Hematopoietic multipotent progenitor cell treated with erythropoietin and hydrocortisone succinate and interleukin-3 and kit ligand, for 4 days (in vitro differentiated cells): Measurements from ENCODE around the gene HRCT1.
A peak's percentile ranks its signal among the peaks of the same experiment; 100 is the strongest.

ENCODE experiments used
- DNase-seq: peaks from one replicate; pipeline ENCODE4 v3.0.0-alpha.2; 2015

HRCT1 gene

DNA sequence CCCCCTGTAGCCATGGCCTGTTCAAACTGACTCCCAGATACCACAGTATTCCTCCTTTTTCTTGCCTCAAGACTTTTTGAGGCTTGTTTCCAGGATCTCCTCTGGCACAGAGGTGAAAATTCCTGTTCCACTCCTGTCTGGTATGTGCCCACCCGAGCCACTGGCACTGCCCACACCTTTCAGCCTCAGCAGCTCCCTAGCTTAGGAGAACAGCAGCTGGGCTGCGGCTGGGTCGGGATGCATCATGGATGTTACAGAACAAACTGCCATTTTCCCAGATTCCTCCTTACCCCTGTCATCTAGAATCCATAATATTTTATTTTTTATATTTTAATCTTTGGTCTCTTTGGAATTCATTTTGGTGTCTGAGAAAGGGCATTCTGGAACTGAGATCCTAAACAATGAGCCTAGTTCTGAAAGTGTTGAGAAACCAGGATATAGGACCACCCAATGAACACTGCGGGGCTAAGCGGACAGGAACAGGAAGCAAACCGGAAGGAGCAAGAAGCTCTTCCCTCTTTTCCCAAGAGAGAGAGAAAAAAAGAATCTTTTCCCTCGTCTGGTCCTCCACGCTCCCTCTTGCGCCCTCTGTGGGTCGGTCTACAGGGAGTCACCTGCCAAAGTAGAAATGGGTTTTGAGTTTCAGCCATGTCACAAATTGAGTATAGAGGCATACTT lies 39.5 kb downstream of the HRCT1 start:
- DNase-seq: peak; percentile 82

DNA sequence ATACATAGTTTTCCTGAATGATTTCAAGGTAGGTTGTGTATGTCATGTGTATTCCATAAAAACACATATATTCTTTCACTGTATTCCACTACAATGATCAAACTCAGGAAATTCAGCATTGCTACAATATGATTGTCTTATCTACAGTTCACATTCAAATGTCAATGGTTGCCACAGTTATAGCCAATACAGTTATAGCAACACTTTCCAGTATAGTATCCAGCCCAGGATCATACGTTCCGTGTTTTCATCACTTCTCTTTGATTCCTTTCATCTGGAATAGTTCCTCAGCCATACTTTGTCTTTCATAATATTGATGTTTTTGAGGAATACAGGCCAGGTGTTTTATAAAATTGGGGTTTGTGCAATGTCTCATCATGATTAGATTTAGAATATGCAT lies 42.4 kb downstream of the HRCT1 start:
- DNase-seq: no peak

DNA sequence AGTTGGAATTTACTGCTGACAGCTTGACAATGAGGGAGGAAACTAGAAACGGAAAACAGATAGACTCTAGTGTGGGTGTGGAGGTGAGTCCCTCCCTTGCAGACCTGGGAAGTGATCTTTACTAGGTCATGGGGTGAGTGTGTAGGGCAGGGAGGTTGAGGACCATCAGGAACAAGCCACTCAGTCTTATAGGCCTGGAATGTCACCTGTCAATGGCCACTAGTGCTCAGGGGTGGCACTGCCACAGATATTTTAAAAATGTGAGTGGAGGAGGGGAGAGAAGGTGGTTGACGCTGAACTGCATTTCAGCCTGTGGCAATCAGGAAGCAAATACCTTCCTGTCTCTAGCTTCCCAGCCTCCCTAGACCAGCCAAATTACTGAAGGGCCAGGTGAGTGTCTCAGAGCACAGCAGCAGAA lies 42.9 kb downstream of the HRCT1 start:
- DNase-seq: no peak

DNA sequence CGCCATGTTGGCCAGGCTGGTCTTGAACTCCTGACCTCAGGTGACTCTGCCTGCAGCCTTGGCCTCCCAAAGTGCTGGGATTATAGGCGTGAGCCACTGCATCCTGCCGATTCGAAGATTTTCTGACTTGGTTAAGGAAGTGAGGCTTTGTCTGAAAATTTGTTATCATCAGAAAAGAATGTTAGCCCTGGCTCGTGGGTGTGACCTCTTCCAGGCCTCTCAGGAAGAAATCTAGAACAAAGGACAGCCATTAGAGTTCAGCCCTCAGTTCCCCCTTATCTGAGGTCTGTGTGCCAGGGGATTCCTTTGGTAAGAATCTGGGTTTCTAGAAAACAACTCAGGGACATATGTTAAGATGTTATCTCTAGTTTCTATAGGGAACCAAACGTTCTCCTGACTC lies 45.7 kb downstream of the HRCT1 start:
- DNase-seq: no peak

DNA sequence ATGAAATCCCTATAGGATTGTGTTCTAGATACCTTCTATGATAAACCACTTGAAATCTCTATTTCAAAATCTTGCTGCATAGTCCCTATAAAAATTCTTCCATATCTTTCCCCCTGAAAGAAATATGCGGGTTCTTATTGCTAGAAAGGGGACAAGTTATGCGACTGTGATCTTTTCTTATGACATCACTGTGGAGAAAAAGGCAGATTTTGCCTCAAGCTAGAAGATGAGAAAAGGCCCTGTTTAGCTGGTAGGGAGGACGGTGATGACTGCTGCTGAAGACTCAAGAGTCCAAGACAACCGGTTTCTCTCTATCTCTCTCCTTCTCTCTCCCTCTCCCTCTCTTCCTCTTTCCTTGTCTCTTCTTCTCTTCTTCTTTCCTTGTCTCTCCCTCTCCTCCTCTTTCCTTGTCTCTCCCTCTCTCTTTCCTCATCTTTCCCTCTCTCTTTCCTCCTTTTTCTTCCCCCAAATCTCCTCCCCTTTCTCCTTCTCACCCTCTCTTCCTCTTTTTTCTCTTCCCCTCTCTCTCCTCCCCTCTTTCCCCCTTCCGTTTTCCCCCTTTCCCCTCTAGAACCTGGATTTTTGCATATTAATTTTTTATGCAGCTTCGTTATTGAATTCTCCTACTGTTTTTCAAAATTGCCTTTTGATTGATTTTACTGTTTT lies 46.7 kb downstream of the HRCT1 start:
- no peak for DNase-seq

DNA sequence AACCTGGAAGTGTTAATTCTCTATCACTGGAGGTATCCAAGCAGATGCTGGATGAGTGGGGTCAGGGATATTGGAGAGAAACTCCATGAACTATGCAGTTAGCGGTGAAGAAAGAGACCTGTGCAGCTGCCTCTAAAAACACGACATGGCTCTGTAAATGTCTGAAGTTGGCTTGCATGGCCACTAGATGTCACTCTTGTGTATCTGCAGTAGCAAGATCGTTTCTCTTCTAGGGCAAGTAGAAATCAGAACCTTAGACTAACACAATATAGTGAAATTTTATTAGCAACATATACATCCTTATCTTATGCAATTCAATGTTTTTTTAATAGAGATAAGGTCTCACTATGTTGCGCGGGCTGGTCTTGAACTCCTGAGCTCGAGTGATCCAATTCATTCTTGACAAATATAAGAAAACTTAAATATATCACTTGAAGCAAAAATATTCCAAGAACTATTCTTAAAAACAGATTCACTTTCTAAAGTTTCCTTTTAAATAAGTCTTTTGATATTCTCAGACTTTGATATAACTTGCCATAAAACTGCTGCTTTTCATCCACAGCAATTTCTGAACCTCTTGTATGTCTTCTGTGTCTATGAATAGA lies 49.0 kb downstream of the HRCT1 start:
- DNase-seq: peak; percentile 86

DNA sequence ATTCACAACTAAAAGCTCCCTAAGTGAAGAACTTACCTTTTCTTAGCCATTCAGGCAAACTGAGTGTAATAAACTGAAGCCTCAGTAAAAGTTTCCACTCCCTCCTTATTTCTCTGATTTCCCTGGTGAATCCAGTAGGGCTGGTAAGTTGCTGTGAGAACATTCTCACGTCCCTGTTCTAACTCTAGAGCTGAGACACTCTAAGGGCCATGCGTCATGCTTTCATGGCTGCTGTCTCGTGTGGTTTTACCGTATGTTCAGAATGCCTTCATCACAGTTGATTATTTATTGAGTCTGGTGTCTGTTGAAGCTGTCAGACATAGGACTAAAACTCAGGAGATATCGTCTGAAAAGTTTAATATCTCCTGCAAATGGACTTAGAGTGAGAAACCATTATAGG lies 50.6 kb downstream of the HRCT1 start:
- no peak for DNase-seq
